ENCODE results near the gene SLC26A8.
"Not testable (repeated sequence)": the region's sequence is repeated elsewhere in the genome, so short reads cannot be mapped to it uniquely, and the experiment has no call there.

The SLC26A8 gene

DNA sequence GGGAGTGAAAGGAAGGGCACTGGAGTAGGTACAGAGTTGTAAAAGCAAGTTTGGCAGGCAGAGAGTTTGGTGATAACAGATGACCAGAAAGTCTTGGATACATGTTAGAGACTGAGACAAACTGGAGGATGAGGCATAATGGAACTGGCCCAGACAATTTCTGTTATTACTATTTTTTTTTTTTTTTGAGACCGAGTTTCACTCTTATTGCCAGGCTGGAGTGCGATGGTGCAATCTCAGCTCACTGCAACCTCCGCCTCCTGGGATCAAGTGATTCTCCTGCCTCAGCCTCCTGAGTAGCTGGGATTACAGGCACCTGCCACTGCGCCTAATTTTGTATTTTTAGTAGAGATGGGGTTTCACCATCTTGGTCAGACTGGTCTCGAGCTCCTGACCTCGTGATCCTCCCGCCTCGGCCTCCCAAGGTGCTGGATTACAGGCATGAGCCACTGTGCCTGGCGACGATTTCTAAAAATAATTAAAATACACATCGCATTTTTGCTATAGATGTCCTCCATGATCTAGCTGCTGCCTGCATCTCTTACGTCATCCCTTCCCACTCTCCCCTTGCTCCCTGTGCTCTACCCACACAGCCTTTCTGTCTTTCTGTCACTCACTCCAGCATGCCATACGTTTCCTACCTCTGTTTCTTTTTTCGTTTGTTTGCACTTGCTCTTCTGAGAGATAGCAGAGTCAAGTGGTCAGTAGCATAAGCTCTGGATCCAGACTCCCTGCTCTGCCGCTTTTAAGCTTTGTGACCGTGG is 26.7 kb upstream of the SLC26A8 start:
- no peak for DNase-seq

DNA sequence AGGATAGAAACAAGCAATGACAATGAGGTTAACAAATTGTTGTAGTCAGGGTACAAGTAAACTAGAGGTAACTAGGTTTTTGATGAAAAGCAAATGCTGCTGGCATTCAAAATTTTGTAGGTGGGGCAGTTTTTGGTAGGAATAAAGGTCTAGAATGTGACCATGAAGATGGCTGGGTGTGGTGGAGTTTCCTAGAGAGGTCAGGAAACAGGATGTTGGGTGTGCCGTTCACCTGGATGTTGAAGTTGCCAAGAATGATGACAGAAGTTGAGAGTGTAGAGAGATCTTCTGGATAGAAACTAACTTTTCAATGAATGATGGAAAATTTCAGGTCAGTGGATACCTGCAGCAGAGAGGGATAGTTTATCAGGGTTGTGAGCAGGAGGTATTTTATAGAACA is 25.9 kb upstream of the SLC26A8 start:
- DNase-seq: no peak

DNA sequence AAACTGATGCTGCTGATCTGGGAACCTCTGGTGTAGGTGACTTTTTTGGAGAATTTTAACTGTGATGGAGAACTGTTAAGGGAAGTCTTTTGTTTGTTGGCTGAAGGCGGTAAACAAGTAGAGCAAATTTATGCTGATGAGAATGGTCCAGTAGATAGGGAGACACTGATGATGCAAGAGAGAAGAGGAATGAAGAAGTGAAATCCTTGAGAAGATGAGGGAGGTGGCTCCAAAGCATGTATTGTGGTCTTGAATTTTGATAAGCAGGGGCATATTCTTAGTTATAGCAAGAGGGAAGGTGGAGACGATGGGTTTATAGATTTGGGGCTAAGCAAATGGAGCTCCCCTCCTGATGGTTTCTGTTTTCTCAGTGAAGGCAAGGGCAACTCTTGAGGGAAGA is 25.1 kb upstream of the SLC26A8 start:
- DNase-seq: peak; percentile 25

DNA sequence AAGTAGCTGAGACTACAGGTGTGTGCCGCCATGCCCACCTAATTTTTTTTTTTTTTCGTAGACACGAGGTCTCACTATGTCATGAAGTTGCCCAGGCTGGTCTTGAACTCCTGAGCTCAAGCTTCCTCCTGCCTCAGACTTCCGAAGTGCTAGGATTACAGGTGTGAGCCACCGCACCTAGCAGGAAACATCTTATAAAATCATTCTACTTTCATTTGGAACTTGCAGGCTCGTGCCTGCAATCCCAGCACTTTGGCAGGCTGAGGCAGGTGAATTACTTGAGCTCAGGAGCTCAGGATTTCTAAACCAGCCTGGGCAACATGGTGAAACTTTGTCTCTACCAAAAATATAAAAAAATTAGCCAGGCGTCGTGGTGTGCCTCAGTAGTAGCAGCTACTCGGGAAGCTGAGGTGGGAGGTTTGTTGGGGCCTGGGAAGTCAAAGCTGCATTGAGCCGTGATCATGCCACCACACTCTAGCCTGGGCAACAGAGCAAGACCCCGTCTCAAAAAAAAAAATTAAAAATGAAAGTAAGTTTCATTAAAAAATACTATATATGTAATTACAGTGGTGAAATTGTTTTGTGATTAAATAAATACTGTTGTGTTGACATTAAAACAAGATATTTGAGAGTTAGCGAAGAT is 18.3 kb upstream of the SLC26A8 start:
- DNase-seq: no peak

DNA sequence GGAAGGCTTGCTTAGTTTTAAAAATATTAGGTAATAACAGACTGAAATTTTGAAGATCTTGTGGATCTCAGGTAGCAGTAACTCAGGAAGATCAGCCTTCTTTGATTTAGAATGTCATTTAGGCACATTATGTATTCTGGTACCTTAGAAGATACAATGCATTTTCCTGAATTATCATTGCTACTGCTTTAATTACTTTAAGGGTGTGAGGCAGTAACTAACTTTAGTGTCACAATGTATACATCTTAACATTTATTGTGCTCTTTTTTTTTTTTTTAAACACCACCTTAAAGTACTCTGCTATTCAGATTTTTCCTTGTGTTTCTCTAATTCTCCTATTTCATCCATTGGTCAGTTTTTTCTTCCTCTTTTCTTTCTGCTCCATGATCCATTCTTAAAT is 16.5 kb upstream of the SLC26A8 start:
- no peak for DNase-seq

DNA sequence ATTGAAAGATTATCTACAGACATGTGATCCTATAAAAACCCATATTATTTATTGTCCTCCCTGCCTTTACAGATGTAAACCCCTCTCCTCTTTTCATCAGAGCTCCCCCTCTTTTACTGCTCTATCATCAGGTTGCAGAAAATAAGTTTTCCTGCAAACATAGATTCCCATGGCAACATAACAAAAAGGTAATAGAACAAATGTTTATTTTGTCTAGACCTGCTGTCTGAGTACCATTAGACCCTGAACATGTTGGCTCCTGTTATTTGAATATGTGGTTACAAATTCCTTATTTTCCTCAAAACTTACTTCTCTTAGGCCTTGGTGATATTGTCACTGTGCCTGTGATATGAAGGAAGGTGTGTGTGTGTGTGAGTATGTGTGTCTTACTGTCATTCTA is 14.7 kb upstream of the SLC26A8 start:
- DNase-seq: no peak

DNA sequence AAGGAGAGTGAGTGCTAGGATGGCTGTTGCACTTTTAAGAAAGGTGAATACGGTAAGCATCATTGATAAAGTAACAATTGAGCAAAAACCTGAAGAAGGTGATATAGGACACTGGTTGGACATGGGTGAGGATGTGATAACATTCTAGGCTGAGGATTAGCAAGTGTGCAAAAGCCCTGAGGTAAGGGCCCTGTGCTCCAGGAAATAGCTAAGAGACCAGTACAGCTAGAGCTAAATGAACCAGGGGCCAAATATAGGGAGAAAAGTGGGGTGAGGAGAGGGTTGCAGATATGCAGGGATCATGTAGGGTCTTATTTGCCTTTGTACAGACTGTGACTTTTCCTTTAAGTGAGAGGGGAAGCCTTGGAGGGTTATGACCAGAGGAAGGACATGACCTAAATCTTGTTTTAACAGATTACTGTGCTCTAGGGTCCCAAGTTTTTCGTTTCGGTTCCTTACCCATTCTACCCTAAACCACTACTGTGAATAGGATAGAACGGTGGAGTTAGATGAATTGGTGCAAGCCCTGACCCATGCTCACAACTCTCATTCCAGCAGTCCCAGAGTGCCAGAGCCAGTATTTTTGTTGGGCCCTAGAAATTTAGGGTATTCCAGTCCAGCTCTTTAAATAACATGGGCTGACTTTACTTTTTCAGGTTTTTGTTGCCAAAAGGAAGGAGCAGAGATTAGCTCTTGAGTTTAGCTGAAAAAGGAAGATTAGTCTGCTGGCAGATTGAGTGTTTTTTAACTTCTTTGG is 13.9 kb upstream of the SLC26A8 start:
- no peak for DNase-seq

DNA sequence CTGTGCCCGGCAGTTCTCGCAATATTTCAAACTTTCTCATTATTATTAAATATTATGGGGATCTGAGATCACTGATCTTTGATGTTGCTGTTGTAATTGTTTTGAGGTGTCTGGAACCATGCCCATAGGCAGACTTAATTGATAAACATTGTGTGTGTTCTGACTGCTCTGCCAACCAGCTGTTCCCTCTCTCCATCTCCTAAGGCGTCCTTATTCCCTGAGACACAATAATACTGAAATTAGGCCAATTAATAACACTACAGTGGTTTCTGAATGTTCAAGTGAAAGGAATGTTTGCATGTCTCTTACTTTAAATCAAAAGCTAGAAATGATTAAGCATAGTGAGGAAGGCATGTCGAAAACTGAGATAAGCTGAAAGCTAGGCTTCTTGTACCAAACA is 10.8 kb upstream of the SLC26A8 start:
- DNase-seq: no peak

DNA sequence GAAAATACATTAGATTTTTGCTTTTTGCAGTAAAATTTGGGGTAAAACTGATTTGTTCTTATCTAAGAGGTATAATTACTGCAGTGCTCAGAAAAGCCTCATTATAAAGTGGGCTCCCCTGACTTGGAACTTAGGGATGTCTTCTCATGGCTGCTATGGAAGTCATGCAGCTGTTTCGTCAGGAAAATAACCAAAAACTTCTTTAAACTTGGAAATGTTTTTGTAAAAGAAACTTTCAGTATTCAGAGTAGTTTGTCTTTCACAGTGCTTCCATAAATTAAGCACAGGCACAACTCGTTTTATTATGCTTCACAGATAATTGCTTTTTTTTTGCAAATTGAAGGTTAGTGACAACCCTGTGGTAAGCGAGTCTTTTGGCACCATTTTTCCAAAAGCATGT is 10.0 kb upstream of the SLC26A8 start:
- DNase-seq: no peak

DNA sequence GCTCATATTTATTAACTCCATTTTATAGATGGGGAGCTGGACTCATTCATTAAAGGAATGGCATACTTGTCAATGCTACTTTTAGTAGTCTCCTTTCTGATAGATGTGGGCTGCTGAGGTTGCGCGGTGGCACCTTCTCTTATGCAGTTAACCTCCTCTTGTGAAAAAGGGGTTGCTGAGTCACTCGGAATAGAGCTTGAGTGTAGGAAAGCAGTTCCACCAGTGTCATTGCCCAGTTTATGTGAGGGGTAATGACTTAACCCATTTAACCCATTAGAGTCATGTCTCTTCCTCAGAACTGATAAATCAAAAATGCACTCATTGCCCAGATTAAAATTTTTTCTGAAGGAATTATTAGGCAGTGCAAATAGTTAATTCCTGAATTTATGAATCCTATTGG is 9.5 kb upstream of the SLC26A8 start:
- DNase-seq: peak; percentile 25

DNA sequence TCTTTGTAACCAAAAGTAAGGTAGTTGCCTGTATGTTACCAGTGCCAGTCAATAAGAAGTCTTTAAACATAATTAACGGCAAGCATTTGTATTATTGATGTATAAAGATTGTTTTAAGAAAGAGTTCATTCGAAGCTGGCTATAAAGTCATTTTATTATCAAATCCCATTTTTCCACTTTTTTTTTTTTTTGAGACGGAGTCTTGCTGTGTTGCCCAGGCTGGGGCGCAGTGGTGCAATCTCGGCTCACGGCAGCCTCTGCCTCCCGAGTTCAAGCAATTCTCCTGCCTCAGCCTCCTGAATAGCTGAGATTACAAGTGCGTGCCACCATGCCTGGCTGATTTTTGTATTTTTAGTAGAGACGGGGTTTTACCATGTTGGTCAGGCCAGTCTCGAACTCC is 8.7 kb upstream of the SLC26A8 start:
- not testable (repeated sequence) for DNase-seq

DNA sequence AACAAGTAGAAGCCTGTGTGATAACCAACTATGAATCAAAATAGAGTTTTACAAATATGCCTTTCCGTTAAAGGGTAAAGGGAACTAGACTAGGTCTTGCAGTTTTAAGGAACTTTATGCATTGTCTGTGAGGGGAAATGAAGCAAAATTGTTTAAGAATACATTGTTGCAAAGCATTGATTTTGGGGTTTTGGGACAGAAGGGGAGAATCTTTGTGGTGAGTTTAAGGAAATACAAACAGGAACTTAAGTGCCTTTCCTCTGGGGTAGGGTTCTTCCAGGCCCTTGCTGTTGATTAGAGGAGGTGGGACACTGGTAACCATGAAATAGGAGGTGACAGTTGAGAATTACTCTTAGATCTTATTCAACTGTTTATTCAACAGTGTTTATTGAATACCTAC is 7.8 kb upstream of the SLC26A8 start:
- DNase-seq: peak; percentile 43

DNA sequence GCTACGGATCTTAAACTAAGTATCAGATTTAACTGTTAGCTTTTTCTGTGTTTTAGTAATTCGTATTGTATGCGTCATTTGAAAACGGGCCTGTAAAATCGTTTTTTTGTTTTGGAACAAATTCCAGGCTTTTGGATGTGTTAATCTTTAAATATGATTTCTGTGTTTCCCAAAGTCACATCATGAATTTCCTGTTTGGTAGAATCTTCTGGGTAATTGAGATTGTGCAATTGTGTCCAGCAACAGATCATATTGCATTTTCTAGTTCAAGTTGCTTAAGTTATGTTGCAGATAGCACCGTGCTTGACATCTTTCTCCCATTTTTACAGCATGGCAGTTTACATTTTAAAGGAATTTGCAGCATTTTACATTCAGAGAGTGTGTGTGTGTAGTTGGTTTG is 5.0 kb upstream of the SLC26A8 start:
- peak; percentile 44 for DNase-seq

DNA sequence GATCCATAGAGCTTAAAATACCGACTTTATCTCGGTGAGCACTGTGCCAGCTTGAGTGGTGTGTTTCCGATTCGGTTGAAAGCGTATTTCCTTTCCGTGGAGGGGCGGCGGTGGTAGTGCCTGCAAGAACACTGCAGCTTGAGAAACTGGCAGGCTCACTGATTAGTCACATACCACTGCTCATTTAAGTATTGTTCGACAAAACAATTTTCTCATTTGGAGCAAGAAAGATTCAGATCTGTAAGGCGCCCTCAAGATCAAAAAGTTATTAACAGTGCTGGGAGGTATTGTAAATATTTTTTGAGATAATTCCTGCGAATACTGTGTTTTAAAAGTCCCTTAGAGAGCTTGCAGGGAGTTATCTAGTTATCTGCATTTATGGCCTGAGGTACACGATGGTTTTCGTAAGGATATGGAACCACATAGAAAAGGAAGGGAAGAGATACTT is 4.5 kb upstream of the SLC26A8 start:
- DNase-seq: no peak

DNA sequence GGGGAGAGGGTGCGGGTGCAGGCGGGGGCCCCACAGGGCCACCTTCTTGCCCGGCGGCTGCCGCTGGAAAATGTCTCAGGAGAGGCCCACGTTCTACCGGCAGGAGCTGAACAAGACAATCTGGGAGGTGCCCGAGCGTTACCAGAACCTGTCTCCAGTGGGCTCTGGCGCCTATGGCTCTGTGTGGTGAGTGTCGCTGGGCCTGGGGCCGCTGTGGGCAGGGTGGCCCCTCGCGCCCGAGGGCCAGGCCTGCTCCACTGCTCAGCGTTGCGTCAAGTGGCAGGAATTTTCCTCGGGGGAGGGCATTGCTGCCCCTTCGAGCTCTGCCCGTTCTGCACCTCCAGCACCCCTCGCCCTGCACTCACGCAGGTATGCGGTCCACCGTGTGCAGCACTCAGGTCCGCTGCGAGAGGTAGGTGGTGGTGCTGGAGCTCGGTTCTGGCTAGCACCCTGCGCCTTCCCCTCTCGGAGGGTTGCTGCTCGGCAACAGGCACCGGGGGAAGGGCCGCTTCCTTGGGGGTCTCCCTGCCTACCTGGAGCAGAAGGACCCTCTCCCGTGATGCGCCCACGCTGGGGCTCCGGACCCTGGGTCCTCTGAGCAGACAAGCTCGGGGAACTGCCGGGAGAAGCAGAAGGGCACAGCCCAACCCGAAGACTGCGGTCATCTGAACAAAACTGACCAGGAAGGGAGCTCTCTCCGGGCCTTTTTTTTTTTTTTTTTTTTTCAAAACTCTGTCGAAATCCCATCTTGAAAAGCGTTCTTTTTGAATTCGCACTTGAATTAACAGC is 3.8 kb upstream of the SLC26A8 start:
- no peak for DNase-seq

DNA sequence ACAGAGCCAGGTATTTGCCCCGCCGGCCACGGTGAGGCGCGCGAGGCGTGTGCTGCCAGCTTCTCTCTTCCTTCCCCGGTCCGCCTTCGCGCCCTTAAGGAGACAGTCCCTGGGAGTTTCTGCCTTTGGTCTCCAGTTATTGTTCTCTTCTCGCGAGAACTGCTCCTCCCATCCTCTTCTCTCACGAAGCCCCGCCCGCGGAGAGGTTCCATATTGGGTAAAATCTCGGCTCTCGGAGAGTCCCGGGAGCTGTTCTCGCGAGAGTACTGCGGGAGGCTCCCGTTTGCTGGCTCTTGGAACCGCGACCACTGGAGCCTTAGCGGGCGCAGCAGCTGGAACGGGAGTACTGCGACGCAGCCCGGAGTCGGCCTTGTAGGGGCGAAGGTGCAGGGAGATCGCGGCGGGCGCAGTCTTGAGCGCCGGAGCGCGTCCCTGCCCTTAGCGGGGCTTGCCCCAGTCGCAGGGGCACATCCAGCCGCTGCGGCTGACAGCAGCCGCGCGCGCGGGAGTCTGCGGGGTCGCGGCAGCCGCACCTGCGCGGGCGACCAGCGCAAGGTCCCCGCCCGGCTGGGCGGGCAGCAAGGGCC is 3.2 kb upstream of the SLC26A8 start, which contains the start of gene MAPK14:
MAPK14 (plus strand) TSS at position 308 of the 587 bp plus-strand sequence. CDS start 350 bp downstream, outside the sequence.
- DNase-seq: peak; percentile 96

DNA sequence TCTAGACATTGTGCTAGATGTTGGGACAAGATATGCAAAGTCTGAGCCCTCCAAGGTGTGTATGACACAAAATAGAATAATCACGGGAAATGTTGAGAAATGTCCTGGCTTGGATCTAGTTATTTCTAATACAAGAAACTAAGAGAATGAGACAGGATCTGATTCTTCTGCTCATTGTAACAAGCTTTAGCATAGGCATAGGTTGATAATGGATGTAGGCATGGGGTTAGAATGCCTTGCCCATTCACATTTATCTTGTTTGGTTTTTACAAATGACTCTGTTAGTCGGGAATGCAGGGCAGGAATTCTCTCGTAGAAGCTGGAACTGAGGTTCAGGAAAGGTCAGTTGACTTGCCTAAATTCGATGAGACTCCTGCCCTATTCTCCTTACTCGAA is 1.5 kb upstream of the SLC26A8 start:
- no peak for DNase-seq

DNA sequence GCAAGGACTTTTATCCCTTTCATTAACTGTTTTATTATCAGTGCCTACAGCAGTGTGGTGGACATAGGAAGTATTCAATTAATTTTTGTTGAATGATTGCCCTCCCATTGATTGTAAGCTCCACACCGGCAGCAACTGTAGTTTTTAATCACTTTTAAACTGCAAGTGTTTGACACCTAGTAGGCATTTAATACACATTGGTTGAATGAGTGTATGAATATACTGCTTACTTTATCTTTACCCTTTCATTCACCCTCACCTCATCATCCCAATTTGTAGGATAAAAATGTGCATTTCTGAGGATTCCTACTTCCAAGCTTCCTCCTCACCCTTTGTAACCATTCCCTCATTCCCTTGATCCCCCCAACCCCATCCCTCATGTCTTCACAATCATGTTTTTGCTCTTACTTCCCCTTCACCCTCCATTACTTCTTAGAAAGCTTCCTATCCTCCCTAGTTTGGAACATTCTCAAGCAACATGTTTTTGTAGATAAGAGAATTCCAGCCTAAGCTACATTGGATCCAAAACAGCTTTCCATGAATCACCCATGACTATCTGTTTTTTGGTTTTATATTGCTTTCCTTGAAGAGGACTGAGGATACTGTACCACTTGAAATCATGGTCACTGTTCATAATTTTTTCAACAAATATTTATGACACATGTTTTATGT is 955 bp upstream of the SLC26A8 start:
- no peak for DNase-seq

DNA sequence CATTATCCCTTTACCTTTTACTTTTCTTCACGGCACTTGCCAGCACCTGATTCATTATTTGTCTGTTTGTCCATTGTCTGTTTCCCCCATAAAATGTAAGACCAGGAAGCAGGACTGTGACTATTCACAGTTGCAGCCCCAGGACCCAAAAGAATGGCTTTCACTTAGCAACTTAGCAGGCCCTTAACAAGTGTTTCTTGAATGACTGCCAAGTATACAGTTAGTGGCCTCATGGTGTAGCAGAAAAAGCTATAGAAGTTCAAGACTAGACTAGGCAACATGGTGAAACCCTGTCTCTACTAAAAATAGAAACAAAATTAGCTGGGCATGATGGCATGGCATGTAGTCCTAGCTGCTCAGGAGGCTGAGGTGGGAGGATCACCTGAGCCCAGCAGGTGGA is 4.3 kb downstream of the SLC26A8 start:
- no peak for DNase-seq

DNA sequence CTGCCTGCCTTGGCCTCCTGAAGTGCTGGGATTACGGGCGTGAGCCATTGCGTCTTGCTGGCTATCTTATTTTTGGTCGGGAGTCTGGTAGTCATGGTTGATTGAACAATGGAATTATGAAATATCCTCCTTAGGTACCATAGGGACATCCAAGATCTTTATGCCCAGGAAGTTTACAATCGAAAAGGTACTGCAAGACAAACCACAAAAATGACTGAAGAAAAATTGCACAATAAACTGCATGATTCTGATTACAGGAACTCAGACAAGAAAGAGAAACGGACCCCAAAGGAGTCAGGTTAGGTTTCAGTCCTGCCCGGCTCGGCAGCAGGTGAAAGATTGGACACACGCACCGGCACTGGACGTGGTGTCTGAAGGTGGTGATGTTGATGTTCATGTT is 5.3 kb downstream of the SLC26A8 start:
- DNase-seq: peak; percentile 70

DNA sequence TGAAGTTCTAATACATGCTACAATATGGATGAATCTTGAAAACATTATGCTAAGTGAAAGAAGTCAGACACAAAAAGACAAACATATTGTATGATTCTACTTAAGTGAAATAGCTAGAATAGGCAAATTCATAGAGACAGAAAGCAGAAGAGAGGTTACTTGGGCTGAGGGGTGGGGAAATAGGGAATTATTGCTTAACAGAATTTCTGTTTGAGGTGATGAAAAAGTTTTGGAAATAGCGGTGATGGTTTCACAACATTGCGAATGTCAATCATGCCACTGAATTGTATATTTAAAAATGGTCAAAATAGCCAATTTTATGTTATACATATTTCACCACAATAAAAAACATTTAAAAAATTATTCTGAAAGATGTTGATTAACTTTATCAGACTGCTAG is 6.1 kb downstream of the SLC26A8 start:
- DNase-seq: peak; percentile 48

DNA sequence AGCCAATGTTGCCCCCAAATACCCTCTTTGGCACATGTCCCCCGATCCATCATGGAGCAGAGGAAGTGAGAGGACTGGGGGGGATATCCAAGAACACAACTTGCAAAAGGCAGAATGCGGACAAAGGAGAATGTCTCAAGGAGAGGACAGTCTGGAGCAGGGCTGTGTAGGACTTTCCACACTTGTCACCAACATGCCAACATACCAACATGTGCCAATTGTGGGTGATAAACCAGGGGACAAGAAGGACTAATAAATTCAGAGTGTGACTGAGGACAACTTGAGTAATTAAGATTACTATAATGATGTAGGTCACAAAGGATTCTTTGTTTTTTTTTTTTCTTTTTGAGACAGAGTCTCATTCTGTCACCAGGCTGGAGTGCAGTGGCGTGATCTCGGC is 8.8 kb downstream of the SLC26A8 start:
- no peak for DNase-seq
